HG02970 (cell line): ENCODE data around the gene COQ2.
"Not testable (repeated sequence)": the region's sequence is repeated elsewhere in the genome, so short reads cannot be mapped to it uniquely, and the experiment has no call there.

ENCODE experiments used
- ATAC-seq: cut with Tn5 transposase; IDR thresholded peaks from one replicate; pipeline ENCODE4 v1.9.1; 2021; ENCODE audit warnings: mild to moderate bottlenecking, moderate library complexity, moderate number of reproducible peaks; ENCODE audit not compliant: unreplicated experiment, low FRiP score

The COQ2 gene

GRCh38 chr4:83250687-83251446, 33.7 kb downstream of the COQ2 start:
- no peak for ATAC-seq

DNA sequence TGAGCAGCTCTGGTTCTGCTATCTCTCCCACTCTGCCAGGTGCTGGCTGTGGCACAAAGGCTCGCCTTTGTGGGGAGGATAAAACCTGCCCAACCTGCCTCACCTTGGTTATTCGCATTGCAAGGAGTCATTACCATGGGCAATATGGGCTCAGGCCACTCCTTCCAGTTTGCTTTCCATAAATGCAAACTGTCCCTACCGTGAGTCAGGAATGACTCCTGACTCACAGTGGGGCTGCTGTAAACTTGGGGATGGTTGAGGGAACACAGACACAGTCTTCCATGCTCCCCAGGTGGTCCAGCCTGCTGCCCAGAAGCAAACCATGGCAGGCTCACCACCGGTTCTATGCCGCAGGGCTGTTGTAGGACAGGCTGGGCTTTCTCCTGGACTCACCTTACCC, 36.1 kb downstream of the COQ2 start:
- ATAC-seq: no peak

DNA sequence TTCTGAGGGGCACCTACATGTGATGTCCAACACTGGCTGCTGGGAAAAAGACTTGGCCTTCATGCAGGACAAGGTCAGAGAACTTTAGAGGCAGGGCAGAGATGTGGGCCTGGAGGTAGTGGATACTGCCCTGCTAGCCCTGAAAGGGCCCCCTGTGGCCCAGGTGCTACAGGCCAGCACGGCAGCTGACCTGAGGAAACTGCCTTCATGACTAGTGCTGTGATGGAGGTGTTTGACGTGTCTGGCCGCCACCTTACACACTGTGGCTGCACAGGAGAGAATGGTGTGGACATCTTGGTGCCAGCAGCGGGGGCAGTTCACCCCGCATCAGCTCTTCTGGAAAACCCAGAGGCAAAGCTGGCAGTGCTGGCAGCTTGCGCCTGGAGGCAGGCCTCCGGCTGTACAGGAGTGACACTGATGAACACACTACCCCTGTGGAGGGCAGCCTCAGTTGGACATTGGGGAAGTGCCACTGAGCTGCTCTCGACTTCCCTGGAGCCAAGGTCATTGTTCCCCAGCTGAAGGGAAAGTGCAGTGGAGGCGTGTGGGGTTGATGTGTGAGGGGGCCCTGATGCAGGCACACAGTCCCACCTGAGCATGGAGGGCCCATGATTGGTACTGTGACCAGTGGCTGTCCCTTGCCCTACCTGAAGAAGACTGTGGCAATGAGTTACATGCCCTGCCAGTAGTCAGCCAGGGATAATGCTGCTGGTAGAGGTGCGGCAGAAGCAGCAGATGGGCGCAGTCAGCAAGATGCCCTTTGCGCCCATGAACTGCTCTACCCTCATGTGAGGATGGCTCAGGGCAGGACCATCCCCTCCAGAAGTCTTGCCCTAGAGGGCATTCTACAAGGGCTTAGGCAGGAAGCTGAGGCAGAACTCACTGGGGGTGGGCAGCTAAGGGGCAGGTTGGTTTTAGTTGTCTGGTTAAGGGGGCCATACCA, 36.9 kb downstream of the COQ2 start:
- no peak for ATAC-seq

- ATAC-seq: no peak
Observed at GRCh38 chr4:83241132-83241531, 43.5 kb downstream of the COQ2 start.

GRCh38 chr4:83240379-83240875, 44.2 kb downstream of the COQ2 start:
- peak; percentile 80 for ATAC-seq

GRCh38 chr4:83238393-83239248, 46.0 kb downstream of the COQ2 start:
- ATAC-seq: no peak

DNA sequence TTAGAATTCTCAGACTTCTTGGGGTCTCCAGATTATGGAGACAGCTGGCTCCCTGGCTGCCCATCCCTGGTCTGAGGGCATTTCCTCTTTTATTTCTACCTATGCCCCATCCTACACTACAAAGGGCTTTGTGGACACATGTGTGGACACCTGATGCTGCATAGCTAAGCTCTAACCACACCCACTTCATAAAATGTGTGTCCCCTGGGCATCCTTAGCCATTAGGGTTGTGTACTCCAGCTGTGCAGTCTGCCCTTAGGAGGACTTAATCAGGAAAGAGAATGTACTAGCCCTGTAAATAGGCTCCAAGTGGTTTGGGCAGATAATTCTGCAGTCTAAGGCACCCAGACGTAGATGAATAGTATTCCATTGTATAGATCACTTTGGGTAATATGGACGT, 47.0 kb downstream of the COQ2 start:
- ATAC-seq: no peak

DNA sequence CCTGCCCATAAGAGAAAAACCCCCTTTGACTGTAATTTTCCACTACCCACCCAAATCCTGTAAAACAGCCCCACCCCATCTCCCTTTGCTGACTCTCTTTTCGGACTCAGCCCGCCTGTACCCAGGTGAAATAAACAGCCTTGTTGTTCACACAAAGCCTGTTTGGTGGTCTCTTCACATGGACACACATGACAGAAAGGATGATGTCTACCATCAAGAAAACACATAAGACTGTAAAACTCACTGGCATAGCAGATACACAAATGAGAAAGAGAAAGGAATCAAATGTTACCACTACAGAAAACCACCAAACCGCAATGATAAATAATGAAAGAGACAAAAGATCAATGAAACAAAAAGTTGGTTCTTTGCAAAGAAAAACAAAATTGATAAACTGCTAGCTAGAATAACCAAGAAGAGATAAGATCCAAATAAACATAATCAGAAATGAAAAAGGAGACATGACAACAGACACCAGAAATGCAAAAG, 48.9 kb downstream of the COQ2 start:
- not testable (repeated sequence) for ATAC-seq

DNA sequence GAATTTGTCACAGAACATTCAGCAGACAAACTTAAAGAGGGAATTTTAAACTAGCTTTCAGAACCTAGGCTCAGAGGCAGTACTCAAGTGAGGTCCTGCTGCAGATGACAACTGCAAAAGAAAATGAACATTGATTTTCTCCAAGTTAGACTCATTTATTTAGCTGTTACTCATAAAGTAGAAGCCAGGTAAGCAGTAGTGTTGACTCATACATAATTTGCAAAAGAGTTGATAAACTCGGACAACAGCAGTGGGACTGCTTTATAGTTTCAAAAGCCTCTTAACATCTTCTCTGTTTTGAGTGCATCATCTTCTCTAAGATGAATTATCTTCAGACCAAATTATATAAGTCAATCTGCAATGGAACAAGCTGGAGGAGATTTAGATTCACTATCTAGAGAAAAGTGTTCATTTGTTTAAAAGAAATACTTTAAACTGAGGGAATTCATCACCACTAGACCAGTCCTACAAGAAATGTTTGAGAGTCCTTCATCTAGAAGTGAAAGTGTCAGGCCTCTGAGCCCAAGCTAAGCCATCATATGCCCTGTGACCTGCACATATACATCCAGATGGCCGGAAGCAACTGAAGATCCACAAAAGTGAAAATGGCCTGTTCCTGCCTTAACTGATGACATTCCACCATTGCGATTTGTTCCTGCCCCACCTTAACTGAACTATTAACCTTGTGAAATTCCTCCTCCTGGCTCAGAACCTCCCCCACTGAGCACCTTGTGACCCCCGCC, 49.5 kb downstream of the COQ2 start:
- no peak for ATAC-seq

DNA sequence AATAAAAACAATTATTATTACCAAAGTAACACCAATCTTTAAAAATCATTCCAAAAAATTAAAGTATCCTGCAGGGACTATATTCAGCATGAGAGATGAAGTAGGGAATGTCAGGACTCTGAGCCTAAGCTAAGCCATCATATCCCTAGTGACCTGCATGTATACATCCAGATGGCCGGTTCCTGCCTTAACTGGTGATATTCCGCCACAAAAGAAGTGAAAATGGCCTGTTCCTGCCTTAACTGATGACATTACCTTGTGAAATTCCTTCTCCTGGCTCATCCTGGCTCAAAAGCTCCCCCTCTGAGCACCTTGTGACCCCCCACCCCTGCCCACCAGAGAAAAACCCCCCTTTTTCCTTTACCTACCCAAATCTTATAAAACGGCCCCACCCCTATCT, 50.2 kb downstream of the COQ2 start:
- ATAC-seq: not testable (repeated sequence)

DNA sequence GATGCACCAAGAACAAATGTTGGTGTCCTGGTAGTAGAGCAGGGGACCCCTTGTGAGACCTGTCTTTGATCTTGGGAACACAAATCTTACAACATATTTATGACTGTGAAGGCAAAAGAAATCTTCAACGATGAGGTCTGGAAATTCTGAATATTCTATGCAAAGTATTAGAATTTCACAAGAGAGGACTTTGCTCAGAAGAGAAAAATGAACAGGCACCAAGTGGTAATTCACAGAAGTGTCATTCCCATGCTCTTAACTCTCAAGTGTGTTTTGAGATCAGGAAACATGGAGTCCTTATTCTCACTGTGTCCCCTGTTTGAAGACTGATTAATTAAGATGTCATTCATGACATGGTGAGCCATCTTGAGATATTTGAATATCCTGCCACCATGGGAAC, 52.5 kb downstream of the COQ2 start:
- ATAC-seq: no peak

GRCh38 chr4:83231620-83232076, 53.0 kb downstream of the COQ2 start:
- ATAC-seq: no peak

- ATAC-seq: no peak
Observed at GRCh38 chr4:83230928-83231327, 53.7 kb downstream of the COQ2 start.

GRCh38 chr4:83229791-83230190, 54.8 kb downstream of the COQ2 start:
- ATAC-seq: no peak

- no peak for ATAC-seq
Observed at GRCh38 chr4:83228231-83228630, 56.4 kb downstream of the COQ2 start.

DNA sequence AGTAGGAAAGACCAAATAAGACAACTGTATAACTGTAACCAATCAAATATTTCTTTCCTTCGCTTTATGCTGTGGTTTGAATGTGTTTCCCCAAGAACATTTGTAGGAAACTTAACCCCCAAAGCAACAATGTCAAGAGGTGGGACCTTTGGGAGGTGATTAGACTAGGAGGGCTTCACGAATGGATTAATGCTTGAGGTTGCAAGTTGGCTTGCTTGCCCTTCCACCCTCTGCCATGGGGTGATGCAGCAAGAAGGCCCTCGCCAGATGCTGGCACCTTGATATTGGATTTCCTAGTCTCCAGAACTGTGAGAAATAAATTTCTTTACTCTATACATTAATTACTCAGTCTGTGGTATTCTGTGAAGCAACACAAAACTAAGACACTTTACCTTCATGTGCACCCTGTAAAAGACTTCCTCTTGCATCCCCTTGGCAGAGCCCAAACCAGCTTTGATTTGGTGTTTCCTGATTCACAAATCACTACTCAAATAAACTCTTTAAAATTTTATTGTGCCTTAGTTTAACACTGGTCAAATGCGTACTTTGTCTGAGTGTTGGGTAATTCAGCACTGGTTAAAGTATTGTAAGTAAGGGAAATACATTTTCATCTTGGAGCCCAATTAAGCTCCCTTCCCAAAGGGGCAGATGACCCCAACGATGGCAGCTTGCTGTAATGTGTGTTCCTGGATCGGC, 59.9 kb downstream of the COQ2 start:
- no peak for ATAC-seq

- no peak for ATAC-seq
Observed at GRCh38 chr4:83223781-83224180, 60.8 kb downstream of the COQ2 start.

DNA sequence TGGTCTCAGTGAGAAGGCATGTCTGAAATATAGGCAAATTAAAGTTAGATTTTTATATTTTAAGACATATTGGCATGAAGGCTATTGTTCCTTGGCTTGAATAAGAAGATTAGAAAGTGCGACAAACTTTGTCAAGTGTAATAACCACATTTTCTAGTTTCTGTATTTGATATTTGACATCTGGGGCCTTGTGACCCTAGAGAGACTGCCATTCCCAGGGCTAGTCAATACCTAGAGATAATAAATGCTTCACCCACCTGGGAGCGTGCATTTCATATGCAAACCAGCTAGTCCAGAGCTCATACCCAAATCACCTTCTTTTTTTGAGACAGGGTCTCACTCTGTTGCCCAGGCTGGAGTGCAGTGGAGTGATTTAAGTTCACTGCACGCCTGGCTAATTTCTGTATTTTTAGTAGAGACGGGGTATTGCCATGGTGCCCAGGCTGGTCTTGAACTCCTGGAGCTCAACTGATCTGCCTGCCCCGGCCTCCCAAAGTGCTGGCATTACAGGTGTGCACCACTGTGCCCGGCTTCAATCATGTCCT, 62.6 kb downstream of the COQ2 start:
- ATAC-seq: peak; percentile 32
